GM21786 (cell line): ENCODE results near the gene TOMM20.
A peak's percentile ranks its signal among the peaks of the same experiment; 100 is the strongest.
"Not testable (repeated sequence)": the region's sequence is repeated elsewhere in the genome, so short reads cannot be mapped to it uniquely, and the experiment has no call there.

ENCODE experiments used
- ATAC-seq: cut with Tn5 transposase; IDR thresholded peaks from one replicate; pipeline ENCODE4 v1.9.1; 2021; ENCODE audit not compliant: unreplicated experiment

Gene TOMM20

DNA sequence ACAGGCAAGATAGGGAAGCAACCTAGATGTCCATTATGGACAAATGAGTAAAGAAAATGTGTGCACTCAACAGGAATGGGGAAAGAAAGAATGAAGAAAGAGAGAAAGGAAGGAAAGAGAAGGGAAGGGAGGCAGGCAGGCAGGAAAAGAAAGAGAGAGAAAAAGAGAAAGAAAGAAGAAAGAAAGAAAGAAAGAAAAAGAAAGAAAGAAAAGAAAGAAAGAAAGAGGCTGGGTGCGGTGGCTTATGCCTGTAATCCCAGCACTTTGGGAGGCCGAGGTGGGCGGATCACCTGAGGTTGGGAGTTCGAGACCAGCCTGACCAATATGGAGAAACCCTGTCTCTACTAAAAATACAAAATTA lies 48.4 kb downstream of the TOMM20 start:
- not testable (repeated sequence) for ATAC-seq

DNA sequence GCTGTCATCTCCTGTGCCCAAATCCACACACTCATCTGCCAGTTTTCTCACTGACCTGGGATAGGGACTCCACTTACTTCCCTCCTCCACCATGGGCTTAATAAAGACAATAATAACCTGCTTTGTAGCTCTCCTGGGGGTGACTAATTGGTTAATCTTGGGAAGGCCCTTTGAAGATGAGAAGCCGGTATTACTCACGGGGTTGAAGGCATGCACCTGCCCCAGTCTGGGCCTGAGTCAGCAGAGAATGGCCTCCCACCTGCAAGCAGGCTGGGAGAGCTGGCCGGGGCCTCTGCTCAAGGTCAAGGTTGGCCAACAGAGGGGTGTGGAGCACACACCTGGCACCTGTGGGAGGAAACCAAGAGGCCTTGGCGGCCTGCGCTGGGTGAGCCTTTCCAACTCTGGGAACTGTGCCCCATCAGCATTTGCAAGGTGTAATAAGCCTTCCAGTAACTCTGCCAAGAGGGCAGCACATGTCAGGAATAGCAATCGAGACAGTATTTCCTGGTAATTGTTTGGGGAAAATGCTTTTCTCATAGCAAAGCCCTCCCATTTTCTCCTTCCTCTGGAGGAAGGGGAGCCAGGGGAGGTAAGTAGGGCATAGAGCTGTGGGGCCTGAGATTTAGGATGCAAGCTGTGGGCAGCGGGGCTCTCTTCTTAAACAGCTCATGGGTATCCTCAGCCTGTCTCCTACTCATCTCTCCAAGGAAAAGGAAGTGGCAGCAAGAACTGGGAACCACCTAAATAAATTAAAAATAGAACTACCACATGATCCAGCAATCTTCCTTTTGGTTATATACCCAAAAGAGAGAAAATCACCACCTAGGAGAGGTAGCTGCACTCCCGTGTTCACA lies 49.0 kb downstream of the TOMM20 start:
- no peak for ATAC-seq

DNA sequence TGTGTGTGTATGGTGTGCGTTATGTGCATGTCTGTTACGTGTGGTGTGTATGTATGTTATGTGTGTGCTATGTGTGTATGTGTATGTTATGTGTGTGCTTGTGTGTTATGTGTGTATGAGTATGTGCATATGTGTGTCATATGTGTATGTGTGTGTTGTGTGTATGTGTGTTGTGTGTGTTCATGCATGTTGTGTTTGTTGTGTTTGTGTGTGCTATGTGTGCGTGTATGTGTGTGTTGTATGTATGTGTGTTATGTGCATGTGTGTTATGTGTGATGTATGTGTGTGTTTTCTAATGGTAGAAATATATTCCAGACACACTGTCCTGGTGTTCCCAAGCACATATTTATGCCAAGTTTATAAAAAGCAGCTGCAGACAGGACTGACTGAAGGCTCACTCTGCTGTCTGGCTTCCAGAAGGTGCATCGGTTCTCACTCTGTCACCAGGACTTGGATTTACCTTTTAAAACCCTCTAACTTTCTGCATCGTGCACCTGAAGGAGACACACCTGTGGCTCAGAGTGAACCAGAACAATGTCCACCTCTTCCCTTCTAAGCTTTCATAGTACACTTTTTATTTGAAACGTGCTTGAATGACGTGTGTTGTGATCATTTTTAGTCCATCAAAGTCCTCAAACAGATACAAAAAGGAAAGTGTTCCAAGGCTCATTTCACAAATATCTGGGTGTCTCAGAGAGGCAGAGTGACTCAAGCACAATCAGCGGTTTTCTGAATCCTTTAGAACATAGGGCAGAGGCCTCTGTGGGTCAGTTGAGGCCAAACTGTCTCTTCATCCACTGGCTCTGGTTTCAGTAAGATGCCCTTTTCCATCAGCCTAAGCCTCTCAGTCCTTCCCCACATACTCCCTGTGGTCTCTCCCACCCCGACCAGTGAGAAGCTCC lies 49.9 kb downstream of the TOMM20 start:
- no peak for ATAC-seq

DNA sequence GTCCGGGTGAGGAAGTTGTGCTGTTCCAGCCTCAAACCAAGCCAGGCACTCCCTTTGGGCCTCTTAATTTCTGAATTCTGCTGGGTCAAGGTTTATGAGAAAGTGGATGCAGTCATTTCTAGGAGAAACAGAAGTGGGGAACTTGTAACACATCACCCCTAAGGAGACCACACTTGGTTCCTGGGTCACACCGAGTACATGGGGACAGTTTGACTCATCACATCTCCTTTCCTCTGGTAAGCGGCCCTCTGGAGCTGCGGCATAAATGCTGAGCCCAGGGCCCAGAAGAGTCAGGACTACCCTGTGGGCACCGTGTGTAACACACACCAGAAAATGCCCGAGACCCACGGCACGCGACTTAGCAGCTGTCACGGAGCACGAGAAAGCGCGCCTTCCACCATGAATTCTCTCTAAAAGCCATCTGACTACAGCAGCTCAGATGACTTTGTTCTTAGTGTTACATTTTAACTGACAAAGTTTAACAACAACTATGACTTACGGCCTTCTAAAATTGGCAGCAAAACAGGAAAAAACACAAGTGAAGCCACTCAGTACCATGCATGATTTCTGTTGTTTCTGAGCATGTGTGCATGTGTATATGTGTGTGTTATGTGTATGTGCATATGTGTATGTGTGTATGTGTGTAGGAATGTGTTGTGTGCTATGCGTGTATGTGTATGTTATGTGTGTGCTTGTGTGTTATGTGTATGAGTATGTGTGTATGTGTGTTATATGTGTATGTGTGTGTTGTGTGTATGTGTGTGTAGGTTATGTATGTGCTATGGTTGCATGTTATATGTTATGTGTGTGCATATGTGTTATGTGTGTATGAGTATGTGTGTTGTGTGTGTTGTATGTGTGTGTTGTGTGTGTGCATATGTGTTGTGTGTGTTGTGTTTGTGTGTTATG lies 50.8 kb downstream of the TOMM20 start:
- peak; percentile 30 for ATAC-seq

DNA sequence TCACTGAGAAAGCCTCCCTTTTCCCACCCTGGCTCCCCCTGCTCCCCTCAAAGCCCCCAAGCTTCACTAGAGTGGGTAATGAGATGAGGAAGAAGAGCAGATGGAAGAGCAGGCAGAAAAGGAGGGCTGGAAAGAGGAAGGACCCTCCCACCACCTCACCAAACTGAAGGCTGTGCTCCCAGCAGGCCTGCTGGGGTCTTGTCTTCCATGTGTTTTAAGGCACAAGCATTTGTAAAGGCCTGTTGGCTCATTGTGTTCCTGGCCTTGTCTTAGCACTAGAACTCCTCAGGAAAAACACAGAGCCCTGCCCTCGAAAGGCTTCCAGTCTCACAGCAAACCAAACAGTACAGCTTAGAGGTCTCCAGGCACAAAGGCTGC lies 51.5 kb downstream of the TOMM20 start:
- no peak for ATAC-seq

DNA sequence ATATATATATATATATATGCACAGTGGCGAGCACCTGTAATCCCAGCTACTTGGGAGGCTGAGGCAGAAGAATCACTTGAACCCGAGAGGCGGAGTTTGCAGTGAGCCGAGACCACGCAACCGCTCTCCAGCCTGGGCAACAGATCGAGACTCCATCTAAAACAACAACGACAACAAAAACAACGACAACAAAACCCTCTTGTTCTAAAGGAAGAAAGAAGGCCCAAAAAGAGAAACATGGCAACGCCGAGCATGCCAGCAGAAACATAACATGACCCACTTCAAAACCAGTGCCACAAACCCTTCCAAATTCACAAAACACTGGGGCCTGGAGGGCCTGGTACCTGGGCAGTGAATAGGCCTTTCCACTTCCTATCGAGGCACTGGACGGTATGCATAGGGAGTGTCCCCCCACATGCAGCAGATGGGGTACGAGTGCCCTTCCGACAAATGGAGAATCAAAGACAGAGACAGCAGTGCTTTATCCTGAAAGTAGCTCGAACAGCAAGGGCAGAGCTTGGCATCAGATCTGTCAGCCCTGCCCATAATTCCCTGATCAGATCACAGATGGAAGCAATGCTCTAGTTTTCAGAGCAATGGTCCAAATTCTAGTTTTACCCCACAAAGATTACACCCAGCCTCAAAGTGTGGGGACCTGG lies 52.0 kb downstream of the TOMM20 start:
- ATAC-seq = no peak

DNA sequence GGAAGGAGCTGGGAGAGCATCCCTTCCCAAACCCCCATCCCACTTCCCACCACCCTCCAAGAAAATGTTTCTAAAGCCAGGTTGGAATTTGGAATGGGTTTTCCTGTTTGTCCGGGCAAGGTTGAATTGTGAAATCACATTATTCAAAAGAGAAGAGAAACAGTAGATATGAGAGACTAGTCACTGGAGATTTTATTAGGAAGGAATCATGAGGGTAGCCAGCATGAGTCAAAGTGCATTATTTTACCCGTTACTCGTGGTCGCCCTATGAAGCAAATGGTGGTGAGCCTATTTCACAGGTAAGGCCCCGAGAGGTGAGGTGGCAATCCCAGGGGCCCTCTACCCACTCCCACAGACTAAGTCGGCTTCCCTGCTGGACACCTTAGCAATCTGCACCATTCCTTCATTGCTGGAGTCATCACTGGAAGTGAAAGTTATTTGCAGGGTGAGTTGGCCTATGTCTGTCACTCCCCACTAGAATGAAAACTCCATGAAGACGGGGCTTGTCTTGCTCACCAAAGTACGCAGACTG lies 52.8 kb downstream of the TOMM20 start:
- no peak for ATAC-seq

DNA sequence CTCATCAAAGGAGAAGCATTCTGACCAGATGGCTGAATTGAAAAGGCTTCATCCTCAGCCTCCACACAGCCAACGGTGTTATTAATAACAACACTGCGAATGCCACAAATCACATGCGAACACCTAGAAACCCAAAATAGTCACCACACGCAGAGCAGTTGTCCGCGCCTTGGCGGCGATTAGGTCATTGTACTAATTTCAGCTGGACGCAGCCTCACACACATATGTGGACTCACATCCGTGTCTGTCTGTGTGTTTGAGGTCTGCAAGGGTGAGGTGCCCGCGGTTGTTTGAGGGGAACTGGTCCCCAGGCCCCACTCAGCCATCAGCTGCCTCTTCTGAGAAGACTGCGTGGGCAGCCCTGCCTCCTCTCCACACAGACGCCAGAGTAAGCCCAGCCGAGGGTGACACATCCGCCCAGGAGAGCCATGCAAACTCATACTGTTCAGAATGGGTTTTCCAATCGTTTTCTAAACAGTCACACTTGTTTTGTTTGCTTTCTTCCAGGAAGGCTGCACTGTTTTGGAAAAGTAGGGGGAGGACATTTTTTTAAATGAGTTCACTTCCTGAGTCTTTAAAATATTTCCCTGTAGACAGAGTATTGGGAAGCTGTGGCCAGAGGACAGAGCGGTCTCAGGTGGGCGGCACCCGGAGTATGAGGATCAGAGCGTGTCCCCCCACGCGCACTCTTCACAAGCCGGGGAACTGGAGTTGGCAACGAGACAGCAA lies 53.4 kb downstream of the TOMM20 start:
- ATAC-seq = peak; percentile 48

DNA sequence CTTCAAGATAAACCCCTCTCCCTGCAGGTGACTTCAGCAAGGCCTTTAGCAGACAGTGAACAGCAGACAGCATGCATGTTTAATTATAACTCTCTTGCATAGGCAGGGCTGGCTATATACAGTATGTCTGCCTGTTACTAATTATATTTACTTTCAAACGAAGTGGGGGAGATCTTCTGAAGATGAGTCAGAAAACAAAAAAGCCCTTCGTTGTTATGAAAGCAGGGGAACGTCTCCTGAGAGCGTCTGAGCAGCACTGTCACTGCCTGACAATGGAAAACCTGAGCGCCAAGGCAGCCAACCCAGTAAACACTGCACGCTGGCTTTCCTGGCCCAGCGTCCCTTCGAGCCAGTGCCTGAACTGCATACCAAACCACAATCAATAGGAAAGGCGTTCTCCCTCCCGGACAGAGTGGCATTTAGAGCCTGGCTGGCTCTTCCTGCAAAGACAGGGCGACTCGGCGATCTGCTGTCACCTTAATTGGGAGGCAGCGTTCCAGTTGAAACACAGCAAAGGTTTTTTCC lies 54.1 kb downstream of the TOMM20 start:
- peak; percentile 40 for ATAC-seq

DNA sequence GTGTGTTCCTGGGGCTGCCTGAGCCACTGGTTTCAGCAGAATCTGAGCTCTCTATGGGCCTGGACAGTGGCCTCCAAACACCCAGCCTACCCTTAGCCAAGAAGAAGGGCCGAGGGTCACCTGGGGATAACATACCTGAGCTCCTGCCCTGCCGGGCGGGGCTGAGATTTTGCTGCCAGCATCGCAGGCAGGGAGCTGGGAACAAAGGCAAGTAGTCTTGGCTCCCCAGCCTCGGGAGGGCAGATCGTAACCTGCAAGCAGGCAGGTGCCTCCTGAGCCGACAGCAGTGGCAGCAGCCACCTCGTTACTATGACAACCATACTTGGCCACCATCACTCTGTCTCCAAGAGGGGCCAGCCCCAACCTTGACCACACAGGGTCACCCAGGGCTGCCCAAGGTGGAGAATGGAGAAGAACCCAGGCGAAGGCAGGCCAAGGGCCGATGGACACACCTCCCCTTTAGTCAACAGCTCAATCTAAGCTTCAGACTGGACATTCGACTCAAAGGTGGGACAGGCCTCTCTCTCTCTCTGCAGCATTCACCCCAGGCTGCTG lies 54.6 kb downstream of the TOMM20 start:
- ATAC-seq = no peak

DNA sequence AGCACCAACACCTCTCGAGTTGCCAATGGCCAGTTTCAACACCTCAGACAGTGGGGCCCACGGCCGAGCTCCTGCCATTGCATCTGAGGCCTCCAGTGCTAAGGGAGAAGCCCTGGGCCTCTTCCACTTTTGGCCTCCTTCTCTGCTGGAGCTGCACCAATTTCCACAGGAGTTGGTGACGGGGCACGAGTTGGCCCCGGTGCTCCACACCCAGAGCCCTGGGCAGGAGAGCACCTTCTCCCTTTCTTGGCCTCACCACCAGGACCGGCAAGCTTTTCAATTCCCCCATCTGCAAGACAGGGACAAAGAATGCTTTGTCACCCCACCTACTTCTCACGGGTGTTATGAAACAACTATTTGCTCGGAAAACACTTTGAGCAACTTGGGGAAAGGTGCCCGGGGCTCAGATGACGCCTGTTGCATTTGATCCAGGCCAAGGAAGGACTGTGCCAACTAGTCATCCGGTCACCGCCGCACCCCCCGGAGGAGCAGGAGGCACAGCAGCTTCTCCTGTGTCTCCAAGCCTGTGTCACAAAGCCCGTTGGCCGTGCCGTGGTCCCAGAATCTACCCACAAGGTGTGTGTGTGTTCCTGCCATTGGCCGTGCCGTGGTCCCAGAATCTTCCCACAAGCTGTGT lies 55.2 kb downstream of the TOMM20 start:
- no peak for ATAC-seq

DNA sequence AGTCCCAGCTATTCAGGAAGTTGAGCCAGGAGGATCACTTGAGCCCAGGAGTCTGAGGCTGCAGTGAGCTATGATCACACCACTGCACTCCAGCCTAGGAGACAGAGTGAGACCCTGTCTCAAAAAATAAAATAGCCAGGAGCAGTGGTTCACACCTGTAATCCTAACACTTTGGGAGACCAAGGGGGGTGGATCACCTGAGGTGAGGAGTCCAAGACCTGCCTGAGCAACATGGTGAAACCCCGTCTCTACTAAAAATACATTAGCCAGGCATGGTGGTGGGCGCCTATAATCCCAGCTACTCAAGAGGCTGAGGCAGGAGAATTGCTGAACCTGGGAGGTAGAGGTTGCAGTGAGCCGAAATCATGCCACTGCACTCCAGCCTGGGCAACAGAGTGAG lies 56.1 kb downstream of the TOMM20 start:
- not testable (repeated sequence) for ATAC-seq

DNA sequence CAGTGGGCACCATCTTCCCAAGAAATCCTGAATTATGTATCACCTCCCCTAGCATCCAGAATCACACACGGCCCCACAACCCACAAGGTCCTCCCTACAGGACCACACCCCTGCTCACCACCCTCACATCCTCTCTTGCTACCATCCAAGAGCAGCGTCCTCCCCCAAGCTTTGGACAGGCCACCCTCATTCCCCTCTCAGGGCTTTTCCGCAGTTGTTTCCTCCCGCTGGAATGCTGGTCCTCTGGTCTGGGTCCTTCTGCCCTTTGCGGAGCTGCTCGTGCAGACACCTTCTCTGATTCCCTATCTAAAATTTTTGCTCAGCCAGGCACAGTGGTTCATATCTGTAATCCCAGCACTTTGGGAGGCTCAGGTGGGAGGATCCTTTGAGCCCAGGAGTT lies 56.5 kb downstream of the TOMM20 start:
- ATAC-seq = no peak

DNA sequence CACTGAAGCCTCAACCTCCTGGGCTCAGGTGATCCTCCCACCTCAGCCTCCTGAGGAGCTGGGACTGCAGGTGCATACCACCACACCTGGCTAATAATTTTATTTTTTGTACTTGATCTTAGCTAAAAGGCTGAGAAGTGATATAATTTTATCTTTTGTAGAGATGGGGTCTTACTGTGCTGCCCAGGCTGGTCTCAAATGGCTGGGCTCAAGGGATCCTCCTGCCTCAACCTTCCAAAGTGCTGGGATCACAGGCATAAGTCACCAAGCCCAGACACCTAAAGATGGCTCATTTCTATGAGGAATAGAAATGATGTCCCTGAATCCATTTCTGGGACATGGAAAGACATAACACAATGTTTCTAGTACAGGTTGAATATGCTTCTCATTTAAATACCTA lies 57.8 kb downstream of the TOMM20 start:
- no peak for ATAC-seq

DNA sequence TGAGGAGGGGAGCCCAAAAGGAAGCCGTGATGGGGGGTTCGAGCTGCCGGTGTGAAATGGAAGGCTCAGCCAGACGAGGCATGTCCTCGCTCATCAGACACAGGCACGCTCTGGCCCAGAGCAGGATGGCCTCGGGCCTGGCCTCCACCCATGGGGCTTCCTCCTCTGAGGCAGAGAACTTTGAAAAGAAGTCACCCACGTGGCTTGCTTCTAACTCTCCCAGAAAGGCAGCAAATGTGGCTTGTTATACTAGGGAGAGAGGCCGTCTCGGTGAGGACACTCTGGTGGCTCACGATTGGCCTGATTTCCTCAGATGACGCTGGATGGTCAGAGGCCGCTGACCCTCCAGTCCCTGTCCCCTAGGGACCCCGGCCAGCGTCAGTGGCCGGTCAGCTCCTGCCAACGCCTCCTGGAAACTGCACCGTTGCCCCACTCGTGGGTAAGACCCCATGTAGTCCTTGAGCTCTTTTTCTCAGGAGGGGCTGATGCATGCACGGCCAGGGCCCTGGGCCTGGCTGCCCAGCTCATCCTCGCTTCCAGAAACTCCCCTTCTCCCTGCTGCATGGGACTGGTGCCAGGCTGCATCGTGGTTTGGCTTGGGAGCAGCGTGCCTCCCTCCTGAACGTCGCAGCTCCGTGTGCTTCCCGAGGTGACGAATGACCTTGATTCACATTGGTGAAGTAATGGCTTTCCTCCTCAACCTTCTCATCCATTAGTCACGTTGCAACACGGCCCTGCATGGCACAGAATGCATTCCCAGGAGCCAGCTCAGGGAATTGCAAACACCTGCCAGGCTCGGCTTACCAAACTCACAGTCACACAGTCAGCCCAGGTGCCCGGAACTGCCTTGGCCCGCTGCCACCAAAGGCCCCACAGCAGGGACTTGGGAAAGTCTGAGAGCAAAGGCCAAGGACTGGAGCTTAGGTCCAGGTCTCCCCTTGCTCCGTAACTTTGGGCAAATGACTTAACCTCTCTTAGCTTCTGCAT lies 58.8 kb downstream of the TOMM20 start:
- ATAC-seq = no peak

DNA sequence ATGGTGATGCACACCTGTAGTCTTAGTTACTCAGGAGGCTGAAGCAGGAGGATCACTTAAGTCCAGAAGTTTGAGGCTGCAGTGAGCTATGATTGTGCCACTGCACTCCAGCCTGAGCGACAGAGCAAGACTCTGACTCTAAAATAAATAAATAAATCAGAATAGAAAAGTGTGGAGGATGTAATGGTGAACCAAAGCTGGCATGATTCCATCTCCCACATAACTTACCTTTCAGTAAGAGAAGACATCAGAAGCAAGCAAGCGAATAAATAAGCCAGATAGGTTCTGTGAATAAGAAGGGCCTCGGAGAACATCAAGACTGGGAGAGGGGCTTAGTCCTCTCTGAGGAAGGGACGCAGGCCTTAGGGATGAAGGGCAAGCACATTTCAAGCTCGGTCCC lies 59.5 kb downstream of the TOMM20 start:
- ATAC-seq = no peak
